Mammary epithelial cell (primary cell): ENCODE measurements around the gene IPO4.

Experiments used
- EZH2 ChIP-seq: IDR thresholded peaks from 2 replicates; pipeline ENCODE4 v1.6.1; 2012; ENCODE audit warnings: low read length, inconsistent platforms, borderline replicate concordance
- TF ChIP-seq, protein P1 (sequence below), 2 donors: IDR thresholded peaks in 1 of 2; conservative IDR thresholded peaks in 1 of 2; 2 replicates each; pipeline ENCODE4 v1.5.1; 2011 to 2012; ENCODE audit warnings: inconsistent platforms in 2 of 2, low read length in 2 of 2, mild to moderate bottlenecking in 2 of 2, control low read depth in 1 of 2, low read depth in 1 of 2; ENCODE audit not compliant: insufficient read depth in 1 of 2; ENCODE audit errors: extremely low read depth in 1 of 2

DNA sequence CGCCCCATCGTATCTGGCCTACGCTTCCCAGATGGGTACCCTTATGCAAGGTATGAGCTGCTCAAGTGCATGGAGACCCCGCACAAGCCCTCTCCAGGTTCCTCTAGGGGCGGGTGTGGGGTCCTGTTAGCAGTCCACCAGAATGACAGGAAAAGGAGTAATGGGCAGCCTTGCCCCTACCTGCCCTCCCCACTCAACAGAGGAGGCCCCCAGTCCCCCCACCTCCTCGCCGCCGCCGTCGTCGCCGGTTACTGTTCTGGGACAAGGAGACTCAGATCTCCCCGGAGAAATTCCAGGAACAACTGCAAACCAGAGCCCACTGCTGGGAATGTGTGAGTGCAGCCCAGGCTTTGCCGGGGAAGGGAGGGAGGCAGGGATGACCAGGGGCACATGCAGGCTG, 10.7 kb downstream of the IPO4 start:
- TF ChIP-seq, protein P1, sequence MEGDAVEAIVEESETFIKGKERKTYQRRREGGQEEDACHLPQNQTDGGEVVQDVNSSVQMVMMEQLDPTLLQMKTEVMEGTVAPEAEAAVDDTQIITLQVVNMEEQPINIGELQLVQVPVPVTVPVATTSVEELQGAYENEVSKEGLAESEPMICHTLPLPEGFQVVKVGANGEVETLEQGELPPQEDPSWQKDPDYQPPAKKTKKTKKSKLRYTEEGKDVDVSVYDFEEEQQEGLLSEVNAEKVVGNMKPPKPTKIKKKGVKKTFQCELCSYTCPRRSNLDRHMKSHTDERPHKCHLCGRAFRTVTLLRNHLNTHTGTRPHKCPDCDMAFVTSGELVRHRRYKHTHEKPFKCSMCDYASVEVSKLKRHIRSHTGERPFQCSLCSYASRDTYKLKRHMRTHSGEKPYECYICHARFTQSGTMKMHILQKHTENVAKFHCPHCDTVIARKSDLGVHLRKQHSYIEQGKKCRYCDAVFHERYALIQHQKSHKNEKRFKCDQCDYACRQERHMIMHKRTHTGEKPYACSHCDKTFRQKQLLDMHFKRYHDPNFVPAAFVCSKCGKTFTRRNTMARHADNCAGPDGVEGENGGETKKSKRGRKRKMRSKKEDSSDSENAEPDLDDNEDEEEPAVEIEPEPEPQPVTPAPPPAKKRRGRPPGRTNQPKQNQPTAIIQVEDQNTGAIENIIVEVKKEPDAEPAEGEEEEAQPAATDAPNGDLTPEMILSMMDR (conservative IDR thresholded peaks at IDR 0.05 in 1 of 2, IDR thresholded peaks at IDR 0.05 in 1 of 2; ENCODE audit: extremely low read depth in 1 of 2, insufficient read depth in 1 of 2, low read depth in 1 of 2, low read length in 2 of 2), result no peak
- no peak for TF ChIP-seq EZH2
